ENCODE data around the gene TAOK2. TPM values are rescaled to one million over a fixed set of nuclear protein-coding genes. Genes with fewer than 3 reads are reported as not detected.
"Not testable (repeated sequence)": the region's sequence is repeated elsewhere in the genome, so short reads cannot be mapped to it uniquely, and the experiment has no call there.

Gene TAOK2
- total and polyA plus RNA-seq, 2 experiments from 2014 or later, result 13.6 to 57.9 TPM

DNA sequence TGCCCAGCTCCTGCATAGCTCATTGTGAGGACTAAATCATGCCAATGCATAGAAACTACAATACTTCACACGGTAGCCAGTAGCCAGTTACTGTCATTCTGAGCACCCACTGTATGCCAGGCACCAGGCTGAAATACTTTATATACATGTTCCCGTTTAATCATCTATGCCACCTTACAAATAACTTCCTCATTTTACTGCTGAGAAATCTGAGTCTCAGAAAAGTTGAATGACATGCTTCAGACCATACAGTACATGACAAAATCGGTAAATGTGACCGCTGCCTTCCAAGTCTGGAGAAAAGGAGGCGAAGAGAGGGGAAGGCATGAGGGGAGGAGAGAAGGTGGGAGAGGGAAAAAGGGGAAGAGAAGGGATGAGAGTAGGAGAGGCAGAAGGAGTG is 66.6 kb downstream of the TAOK2 start:
- no peak overlapping the region for H2AFZ ChIP-seq
- H3K9me2 ChIP-seq (ENCODE audit: insufficient read depth), result no peaks in the 10 kb centered on the region
- H3K9me3 ChIP-seq (ENCODE audit: low read depth), result no peaks in the 10 kb centered on the region
- H3K36me3 ChIP-seq (ENCODE audit: low read depth), result no peaks in the 10 kb centered on the region
- H3K27me3 ChIP-seq (replicated peaks; ENCODE audit: insufficient read depth), result no peaks in the 10 kb centered on the region; the same call in 1 of the 2 replicates
- no peak for TF ChIP-seq EZH2phosphoT487 (IDR thresholded peaks at IDR 0.05; ENCODE audit: insufficient read depth, low read depth)
- no peak for TF ChIP-seq EZH2 (IDR thresholded peaks at IDR 0.05; ENCODE audit: insufficient read depth, poor library complexity, severe bottlenecking)
- no peaks in the 10 kb centered on the region for H3K79me2 ChIP-seq (ENCODE audit: insufficient read depth)
- H3K4me1 ChIP-seq (ENCODE audit: insufficient read depth), result no peaks in the 10 kb centered on the region
- in situ Hi-C loops (cut with MboI), result no loop called here
- no peak overlapping the region for H3K27ac ChIP-seq
- H3K4me2 ChIP-seq (ENCODE audit: unreplicated experiment), result no peak overlapping the region
- H3F3A ChIP-seq (ENCODE audit: insufficient read depth), result no peaks in the 10 kb centered on the region
- no peak overlapping the region for H3K9ac ChIP-seq
- no peak for DNase-seq
- no peak overlapping the region for H3K4me3 ChIP-seq
- WGBS, 2 experiments (ENCODE audit: low coverage in 1 of 2, low lambda C conversion rate in 2 of 2, missing lambda C conversion rate in 2 of 2), result 58 to 59% methylated on average over 5 of the region's 5 CpGs
- H4K20me1 ChIP-seq (ENCODE audit: insufficient read depth), result no peaks in the 10 kb centered on the region

DNA sequence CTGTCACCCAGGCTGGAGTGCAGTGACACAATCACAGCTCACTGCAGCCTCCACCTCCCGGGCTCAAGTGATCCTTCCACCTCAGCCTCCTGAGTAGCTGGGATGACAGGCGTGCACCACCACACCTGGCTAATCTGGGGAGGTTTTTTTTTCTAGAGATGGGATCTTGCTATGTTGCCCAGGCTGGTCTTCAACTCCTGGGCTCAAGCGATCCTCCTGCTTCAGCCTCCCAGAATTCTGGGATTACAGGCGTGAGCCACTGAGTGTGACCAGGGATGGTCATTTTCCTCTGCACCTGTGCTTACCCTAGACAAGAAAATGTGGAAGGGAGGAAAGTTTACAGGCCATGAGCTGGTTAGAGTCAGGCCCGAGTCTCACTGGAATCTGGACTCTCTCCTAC is 67.0 kb downstream of the TAOK2 start:
- H2AFZ ChIP-seq; H3F3A ChIP-seq (ENCODE audit: insufficient read depth); H3K79me2 ChIP-seq (ENCODE audit: insufficient read depth); DNase-seq; H4K20me1 ChIP-seq (ENCODE audit: insufficient read depth); H3K4me1 ChIP-seq (ENCODE audit: insufficient read depth); H3K4me2 ChIP-seq (ENCODE audit: unreplicated experiment); H3K36me3 ChIP-seq (ENCODE audit: low read depth); in situ Hi-C loops (cut with MboI); H3K27me3 ChIP-seq (replicated peaks; ENCODE audit: insufficient read depth); H3K27ac ChIP-seq; H3K9ac ChIP-seq; H3K4me3 ChIP-seq; H3K9me2 ChIP-seq (ENCODE audit: insufficient read depth); H3K9me3 ChIP-seq (ENCODE audit: low read depth): not testable (repeated sequence)
- WGBS, 2 experiments (ENCODE audit: low coverage in 1 of 2, low lambda C conversion rate in 2 of 2, missing lambda C conversion rate in 2 of 2), result 65 to 66% methylated on average over 5 of the region's 5 CpGs

DNA sequence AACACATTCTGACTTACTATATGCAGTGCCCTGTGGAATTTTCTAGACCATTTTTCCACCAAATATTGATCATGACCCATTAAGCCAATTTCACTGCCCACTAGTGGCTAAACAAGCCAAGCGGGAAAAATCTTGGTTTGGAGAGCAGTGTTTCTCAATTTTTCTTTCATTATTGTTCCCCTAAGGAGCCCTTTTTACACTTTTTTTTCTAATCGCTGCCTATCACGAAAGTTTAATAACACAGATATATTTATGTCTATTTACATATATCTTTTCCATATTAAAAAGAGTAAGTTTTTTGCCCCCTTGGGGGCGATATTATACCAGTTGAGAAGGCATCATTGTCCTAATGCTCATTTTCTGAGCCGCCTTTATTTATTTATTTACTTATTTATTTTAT is 68.2 kb downstream of the TAOK2 start:
- no peaks in the 10 kb centered on the region for H3K36me3 ChIP-seq (ENCODE audit: low read depth)
- no peak overlapping the region for H3K9ac ChIP-seq
- no peaks in the 10 kb centered on the region for H3K9me2 ChIP-seq (ENCODE audit: insufficient read depth)
- no peak for TF ChIP-seq EZH2phosphoT487 (IDR thresholded peaks at IDR 0.05; ENCODE audit: insufficient read depth, low read depth)
- TF ChIP-seq EZH2 (IDR thresholded peaks at IDR 0.05; ENCODE audit: insufficient read depth, poor library complexity, severe bottlenecking), result no peak
- peak; percentile 65 for DNase-seq
- H3K27me3 ChIP-seq (replicated peaks; ENCODE audit: insufficient read depth), result no peaks in the 10 kb centered on the region
- H3K27ac ChIP-seq, result no peak overlapping the region
- no peaks in the 10 kb centered on the region for H3K9me3 ChIP-seq (ENCODE audit: low read depth)
- WGBS, 2 experiments (ENCODE audit: low coverage in 1 of 2, low lambda C conversion rate in 2 of 2, missing lambda C conversion rate in 2 of 2), result 27 to 28% methylated on average over 5 of the region's 5 CpGs
- no peak overlapping the region for H2AFZ ChIP-seq
- no peaks in the 10 kb centered on the region for H4K20me1 ChIP-seq (ENCODE audit: insufficient read depth)
- no peaks in the 10 kb centered on the region for H3K4me1 ChIP-seq (ENCODE audit: insufficient read depth)
- no peak overlapping the region for H3K4me2 ChIP-seq (ENCODE audit: unreplicated experiment)
- H3K79me2 ChIP-seq (ENCODE audit: insufficient read depth), result no peaks in the 10 kb centered on the region
- H3F3A ChIP-seq (ENCODE audit: insufficient read depth), result no peaks in the 10 kb centered on the region
- no peak overlapping the region for H3K4me3 ChIP-seq
- in situ Hi-C loops (cut with MboI), result no loop called here

Other genes starting within 250 kb of the TAOK2 start
- not detected in 2 replicates for gene C16orf54, start 227.9 kb upstream of the TAOK2 start, total RNA-seq (2014; rRNA removed; shearing (Covaris generic))
- gene C16orf54, start 227.9 kb upstream of the TAOK2 start, polyA plus RNA-seq (2016; fragmentation: Nextera tagmentation; extraction: Ambion mirVana), result not detected in 2 replicates
- not detected in 2 replicates for gene ZG16, start 195.6 kb upstream of the TAOK2 start, total RNA-seq (2014; rRNA removed; shearing (Covaris generic))
- not detected in 2 replicates for gene ZG16, start 195.6 kb upstream of the TAOK2 start, polyA plus RNA-seq (2016; fragmentation: Nextera tagmentation; extraction: Ambion mirVana)
- 28.7 and 30.4 TPM in 2 replicates for gene KIF22, start 183.1 kb upstream of the TAOK2 start, total RNA-seq (2014; rRNA removed; shearing (Covaris generic))
- 39.5 and 41.8 TPM in 2 replicates for gene KIF22, start 183.1 kb upstream of the TAOK2 start, polyA plus RNA-seq (2016; fragmentation: Nextera tagmentation; extraction: Ambion mirVana)
- 169 and 215 TPM in 2 replicates for gene MAZ, start 167.3 kb upstream of the TAOK2 start, total RNA-seq (2014; rRNA removed; shearing (Covaris generic))
- 74.5 and 76.8 TPM in 2 replicates for gene MAZ, start 167.3 kb upstream of the TAOK2 start, polyA plus RNA-seq (2016; fragmentation: Nextera tagmentation; extraction: Ambion mirVana)
- gene PRRT2, start 161.7 kb upstream of the TAOK2 start, total RNA-seq (2014; rRNA removed; shearing (Covaris generic)), result 0.43 and 4.0 TPM in 2 replicates
- 1.3 and 2.1 TPM in 2 replicates for gene PRRT2, start 161.7 kb upstream of the TAOK2 start, polyA plus RNA-seq (2016; fragmentation: Nextera tagmentation; extraction: Ambion mirVana)
- gene PAGR1, start 157.7 kb upstream of the TAOK2 start, total RNA-seq (2014; rRNA removed; shearing (Covaris generic)), result 23.6 and 30.6 TPM in 2 replicates
- gene PAGR1, start 157.7 kb upstream of the TAOK2 start, polyA plus RNA-seq (2016; fragmentation: Nextera tagmentation; extraction: Ambion mirVana), result 17.5 and 19.3 TPM in 2 replicates
- 272 and 296 TPM in 2 replicates for gene MVP, start 153.4 kb upstream of the TAOK2 start, total RNA-seq (2014; rRNA removed; shearing (Covaris generic))
- 230 and 235 TPM in 2 replicates for gene MVP, start 153.4 kb upstream of the TAOK2 start, polyA plus RNA-seq (2016; fragmentation: Nextera tagmentation; extraction: Ambion mirVana)
- 161 and 181 TPM in 2 replicates for gene CDIPT, start 110.6 kb upstream of the TAOK2 start, total RNA-seq (2014; rRNA removed; shearing (Covaris generic))
- gene CDIPT, start 110.6 kb upstream of the TAOK2 start, polyA plus RNA-seq (2016; fragmentation: Nextera tagmentation; extraction: Ambion mirVana), result 126 and 128 TPM in 2 replicates
- gene SEZ6L2, start 74.3 kb upstream of the TAOK2 start, total RNA-seq (2014; rRNA removed; shearing (Covaris generic)), result 30.7 and 34.7 TPM in 2 replicates
- 6.9 and 7.3 TPM in 2 replicates for gene SEZ6L2, start 74.3 kb upstream of the TAOK2 start, polyA plus RNA-seq (2016; fragmentation: Nextera tagmentation; extraction: Ambion mirVana)
- 6.9 and 18.7 TPM in 2 replicates for gene ASPHD1, start 73.4 kb upstream of the TAOK2 start, total RNA-seq (2014; rRNA removed; shearing (Covaris generic))
- gene ASPHD1, start 73.4 kb upstream of the TAOK2 start, polyA plus RNA-seq (2016; fragmentation: Nextera tagmentation; extraction: Ambion mirVana), result 18.5 and 19.3 TPM in 2 replicates
- 3.7 and 14.7 TPM in 2 replicates for gene KCTD13, start 47.6 kb upstream of the TAOK2 start, total RNA-seq (2014; rRNA removed; shearing (Covaris generic))
- gene KCTD13, start 47.6 kb upstream of the TAOK2 start, polyA plus RNA-seq (2016; fragmentation: Nextera tagmentation; extraction: Ambion mirVana), result 10.7 and 12.6 TPM in 2 replicates
- 91.6 and 124 TPM in 2 replicates for gene TMEM219, start 11.8 kb upstream of the TAOK2 start, total RNA-seq (2014; rRNA removed; shearing (Covaris generic))
- 162 and 166 TPM in 2 replicates for gene TMEM219, start 11.8 kb upstream of the TAOK2 start, polyA plus RNA-seq (2016; fragmentation: Nextera tagmentation; extraction: Ambion mirVana)
- gene HIRIP3, start 21.7 kb downstream of the TAOK2 start, total RNA-seq (2014; rRNA removed; shearing (Covaris generic)), result 3.2 and 3.9 TPM in 2 replicates
- gene HIRIP3, start 21.7 kb downstream of the TAOK2 start, polyA plus RNA-seq (2016; fragmentation: Nextera tagmentation; extraction: Ambion mirVana), result 11.9 and 14.0 TPM in 2 replicates
- gene INO80E, start 22.4 kb downstream of the TAOK2 start, total RNA-seq (2014; rRNA removed; shearing (Covaris generic)), result 51.1 and 111 TPM in 2 replicates
- gene INO80E, start 22.4 kb downstream of the TAOK2 start, polyA plus RNA-seq (2016; fragmentation: Nextera tagmentation; extraction: Ambion mirVana), result 32.3 and 35.3 TPM in 2 replicates
- not detected in 2 replicates for gene DOC2A, start 37.2 kb downstream of the TAOK2 start, total RNA-seq (2014; rRNA removed; shearing (Covaris generic))
- not detected in 2 replicates for gene DOC2A, start 37.2 kb downstream of the TAOK2 start, polyA plus RNA-seq (2016; fragmentation: Nextera tagmentation; extraction: Ambion mirVana)
- gene C16orf92, start 49.3 kb downstream of the TAOK2 start, total RNA-seq (2014; rRNA removed; shearing (Covaris generic)), result not detected in 2 replicates
- gene C16orf92, start 49.3 kb downstream of the TAOK2 start, polyA plus RNA-seq (2016; fragmentation: Nextera tagmentation; extraction: Ambion mirVana), result not detected in 2 replicates
- gene TLCD3B, start 57.4 kb downstream of the TAOK2 start, total RNA-seq (2014; rRNA removed; shearing (Covaris generic)), result not detected in 2 replicates
- gene TLCD3B, start 57.4 kb downstream of the TAOK2 start, polyA plus RNA-seq (2016; fragmentation: Nextera tagmentation; extraction: Ambion mirVana), result 0.13 TPM in 1 of 2 replicates, not detected in the other
- gene ALDOA, start 91.9 kb downstream of the TAOK2 start, total RNA-seq (2014; rRNA removed; shearing (Covaris generic)), result 1,441 and 1,602 TPM in 2 replicates
- gene ALDOA, start 91.9 kb downstream of the TAOK2 start, polyA plus RNA-seq (2016; fragmentation: Nextera tagmentation; extraction: Ambion mirVana), result 2,742 and 2,900 TPM in 2 replicates
- gene PPP4C, start 102.1 kb downstream of the TAOK2 start, total RNA-seq (2014; rRNA removed; shearing (Covaris generic)), result 135 and 168 TPM in 2 replicates
- 205 and 210 TPM in 2 replicates for gene PPP4C, start 102.1 kb downstream of the TAOK2 start, polyA plus RNA-seq (2016; fragmentation: Nextera tagmentation; extraction: Ambion mirVana)
- gene TBX6, start 118.1 kb downstream of the TAOK2 start, total RNA-seq (2014; rRNA removed; shearing (Covaris generic)), result 0.11 TPM in 1 of 2 replicates, not detected in the other
- gene TBX6, start 118.1 kb downstream of the TAOK2 start, polyA plus RNA-seq (2016; fragmentation: Nextera tagmentation; extraction: Ambion mirVana), result 0.13 and 0.20 TPM in 2 replicates
- gene YPEL3, start 122.3 kb downstream of the TAOK2 start, total RNA-seq (2014; rRNA removed; shearing (Covaris generic)), result 62.6 and 100.0 TPM in 2 replicates
- gene YPEL3, start 122.3 kb downstream of the TAOK2 start, polyA plus RNA-seq (2016; fragmentation: Nextera tagmentation; extraction: Ambion mirVana), result 192 and 200 TPM in 2 replicates
- 0.22 TPM in 1 of 2 replicates, not detected in the other for gene GDPD3, start 139.7 kb downstream of the TAOK2 start, total RNA-seq (2014; rRNA removed; shearing (Covaris generic))
- 1.1 and 1.2 TPM in 2 replicates for gene GDPD3, start 139.7 kb downstream of the TAOK2 start, polyA plus RNA-seq (2016; fragmentation: Nextera tagmentation; extraction: Ambion mirVana)
- gene MAPK3, start 149.4 kb downstream of the TAOK2 start, total RNA-seq (2014; rRNA removed; shearing (Covaris generic)), result 47.3 and 60.4 TPM in 2 replicates
- 40.3 and 44.4 TPM in 2 replicates for gene MAPK3, start 149.4 kb downstream of the TAOK2 start, polyA plus RNA-seq (2016; fragmentation: Nextera tagmentation; extraction: Ambion mirVana)
- gene CORO1A, start 209.7 kb downstream of the TAOK2 start, total RNA-seq (2014; rRNA removed; shearing (Covaris generic)), result 3.2 and 4.8 TPM in 2 replicates
- 1.7 TPM in 2 replicates for gene CORO1A, start 209.7 kb downstream of the TAOK2 start, polyA plus RNA-seq (2016; fragmentation: Nextera tagmentation; extraction: Ambion mirVana)
- 2.0 and 155 TPM in 2 replicates for gene BOLA2B, start 219.8 kb downstream of the TAOK2 start, total RNA-seq (2014; rRNA removed; shearing (Covaris generic))
- 122 and 146 TPM in 2 replicates for gene BOLA2B, start 219.8 kb downstream of the TAOK2 start, polyA plus RNA-seq (2016; fragmentation: Nextera tagmentation; extraction: Ambion mirVana)
- 14.3 and 32.6 TPM in 2 replicates for gene SLX1A, start 220.0 kb downstream of the TAOK2 start, total RNA-seq (2014; rRNA removed; shearing (Covaris generic))
- 32.2 and 51.7 TPM in 2 replicates for gene SLX1A, start 220.0 kb downstream of the TAOK2 start, polyA plus RNA-seq (2016; fragmentation: Nextera tagmentation; extraction: Ambion mirVana)
- 12.2 and 22.9 TPM in 2 replicates for gene SULT1A3, start 225.4 kb downstream of the TAOK2 start, total RNA-seq (2014; rRNA removed; shearing (Covaris generic))
- gene SULT1A3, start 225.4 kb downstream of the TAOK2 start, polyA plus RNA-seq (2016; fragmentation: Nextera tagmentation; extraction: Ambion mirVana), result 4.5 and 4.8 TPM in 2 replicates

Measured in GM23248 (cell line).